Neural cell (in vitro differentiated cells): ENCODE data around the gene ACTR1A. TPM values are rescaled to one million over a fixed set of nuclear protein-coding genes. Genes with fewer than 3 reads are reported as not detected.

Experiments
- H2AFZ ChIP-seq: fragments of 200-600, 300-800 bp; sonication (generic), shearing (Covaris generic); 2 replicates; pipeline ENCODE4 v1.6.0; 2014; ENCODE audit warnings: low read depth, mild to moderate bottlenecking, antibody characterized with exemption, low read length, moderate library complexity
- H3F3A ChIP-seq: fragments of 200-600 bp; shearing (Covaris generic); 2 replicates; pipeline ENCODE4 v1.6.1; 2016; ENCODE audit warnings: mild to moderate bottlenecking, moderate library complexity, mixed read lengths, antibody characterized with exemption, low read length; ENCODE audit not compliant: insufficient read depth, poor library complexity, severe bottlenecking
- H3K27ac ChIP-seq: fragments of 200-600, 300-800 bp; sonication (generic), shearing (Covaris generic); 2 replicates; pipeline ENCODE4 v1.5.1; 2014; ENCODE audit warnings: mild to moderate bottlenecking, low read length, moderate library complexity
- H3K27me3 ChIP-seq: fragments of 300-800, 200-600 bp; sonication (generic), shearing (Covaris generic); 2 replicates; pipeline ENCODE4 v1.6.0; 2014; ENCODE audit warnings: mild to moderate bottlenecking, low read depth, low read length, moderate library complexity; ENCODE audit not compliant: insufficient read depth
- H3K36me3 ChIP-seq: fragments of 300-800, 200-600 bp; sonication (generic), shearing (Covaris generic); 2 replicates; pipeline ENCODE4 v1.5.1; 2014; ENCODE audit warnings: mild to moderate bottlenecking, antibody characterized with exemption, low read length, moderate library complexity; ENCODE audit not compliant: insufficient read depth
- H3K4me2 ChIP-seq: fragments of 300-800, 200-600 bp; sonication (generic), shearing (Covaris generic); 2 replicates; pipeline ENCODE4 v1.6.0; 2014; ENCODE audit warnings: mild to moderate bottlenecking, low read length
- H3K4me3 ChIP-seq: fragments of 300-800, 200-600 bp; sonication (generic), shearing (Covaris generic); 2 replicates; pipeline ENCODE4 v1.5.1; 2014; ENCODE audit warnings: mild to moderate bottlenecking, low read length, moderate library complexity
- H3K79me2 ChIP-seq: fragments of 200-600 bp; shearing (Covaris generic); replicated peaks from 2 replicates; pipeline ENCODE4 v1.6.0; 2014; ENCODE audit warnings: mild to moderate bottlenecking, low read length, moderate library complexity; ENCODE audit not compliant: insufficient read depth
- H3K9ac ChIP-seq: fragments of 300-800, 200-600 bp; sonication (generic), shearing (Covaris generic); 2 replicates; pipeline ENCODE4 v1.6.1; 2016; ENCODE audit warnings: mild to moderate bottlenecking, low read length, mixed read lengths
- H3K9me2 ChIP-seq: fragments of 200-600 bp; shearing (Covaris generic); 2 replicates; pipeline ENCODE4 v1.6.1; 2016; ENCODE audit warnings: mild to moderate bottlenecking, low read length, mixed read lengths; ENCODE audit not compliant: insufficient read depth
- H3K9me3 ChIP-seq: fragments of 200-600, 300-800 bp; sonication (generic), shearing (Covaris generic); 2 replicates; pipeline ENCODE4 v1.6.1; 2016; ENCODE audit warnings: mild to moderate bottlenecking, mixed run types, low read length, moderate library complexity, mixed read lengths
- H4K20me1 ChIP-seq: fragments of 200-600 bp; shearing (Covaris generic); 2 replicates; pipeline ENCODE4 v1.6.1; 2016; ENCODE audit warnings: mild to moderate bottlenecking, mixed run types; ENCODE audit not compliant: insufficient read depth
- EP300 ChIP-seq: fragments of 450-650 bp; conservative IDR thresholded peaks from 2 replicates; pipeline ENCODE4 v1.6.1; 2014; ENCODE audit warnings: antibody characterized with exemption, mild to moderate bottlenecking, moderate library complexity; ENCODE audit not compliant: poor library complexity, severe bottlenecking
- EZH2 ChIP-seq: fragments of 200-600, 300-800 bp; shearing (Covaris generic), sonication (generic); IDR thresholded peaks from 2 replicates; pipeline ENCODE4 v1.6.1; 2014; ENCODE audit warnings: antibody characterized with exemption, low read length, borderline replicate concordance, mild to moderate bottlenecking; ENCODE audit not compliant: insufficient read depth, poor library complexity, severe bottlenecking
- MXI1 ChIP-seq: fragments of 450-650 bp; conservative IDR thresholded peaks from 2 replicates; pipeline ENCODE4 v1.6.1; 2014; ENCODE audit warnings: antibody characterized with exemption, mild to moderate bottlenecking; ENCODE audit not compliant: poor library complexity, severe bottlenecking
- POLR2AphosphoS5 ChIP-seq: IDR thresholded peaks from 2 replicates; pipeline ENCODE4 v1.6.1; 2012
- RAD21 ChIP-seq: fragments of 450-650 bp; conservative IDR thresholded peaks from 2 replicates; pipeline ENCODE4 v1.6.1; 2014; ENCODE audit warnings: antibody characterized with exemption, mild to moderate bottlenecking, moderate library complexity
- SMC3 ChIP-seq: fragments of 450-650 bp; conservative IDR thresholded peaks from 2 replicates; pipeline ENCODE4 v1.6.1; 2014; ENCODE audit warnings: antibody characterized with exemption, mild to moderate bottlenecking, moderate library complexity; ENCODE audit not compliant: poor library complexity
- TAF1 ChIP-seq: IDR thresholded peaks from 2 replicates; pipeline ENCODE4 v1.6.1; 2012; ENCODE audit warnings: low read depth
- polyA plus RNA-seq: library from polyadenylated mRNA; depleted of rRNA; stranded (reverse); fragments of >200 nt; gene quantifications from 2 replicates; pipeline ENCODE4 v1.2.3, GENCODE V29; 2014
- TF ChIP-seq, protein P1 (sequence below): IDR thresholded peaks from 2 replicates; pipeline ENCODE4 v1.6.1; 2012; ENCODE audit warnings: borderline replicate concordance
- TF ChIP-seq, protein P2 (sequence below): fragments of 450-650 bp; IDR thresholded peaks from 2 replicates; pipeline ENCODE4 v1.5.1; 2014; ENCODE audit warnings: antibody characterized with exemption, mild to moderate bottlenecking, moderate library complexity; ENCODE audit not compliant: poor library complexity, severe bottlenecking

ACTR1A gene
- polyA plus RNA-seq, 1 donor from 2014 or later = 316 TPM

DNA sequence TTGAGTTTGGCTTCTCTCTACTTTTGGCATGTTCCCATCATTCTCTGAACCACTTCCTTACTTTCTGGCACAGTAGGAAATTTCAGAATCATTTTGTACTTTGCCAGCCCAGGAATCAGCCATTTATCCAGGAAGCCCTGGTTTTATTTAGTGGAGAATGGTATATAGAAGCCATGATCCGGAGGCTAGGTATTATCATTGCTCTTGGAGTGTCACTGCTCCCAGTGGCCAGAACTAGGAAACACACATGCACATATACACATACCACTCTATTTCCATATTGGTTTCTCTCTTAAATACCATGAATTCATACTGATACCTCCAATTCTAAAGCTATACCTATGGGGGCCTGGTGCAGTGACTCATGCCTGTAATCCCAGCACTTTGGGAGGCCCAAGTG, 37.5 kb upstream of the ACTR1A start (continued):
- TF ChIP-seq, protein P1, sequence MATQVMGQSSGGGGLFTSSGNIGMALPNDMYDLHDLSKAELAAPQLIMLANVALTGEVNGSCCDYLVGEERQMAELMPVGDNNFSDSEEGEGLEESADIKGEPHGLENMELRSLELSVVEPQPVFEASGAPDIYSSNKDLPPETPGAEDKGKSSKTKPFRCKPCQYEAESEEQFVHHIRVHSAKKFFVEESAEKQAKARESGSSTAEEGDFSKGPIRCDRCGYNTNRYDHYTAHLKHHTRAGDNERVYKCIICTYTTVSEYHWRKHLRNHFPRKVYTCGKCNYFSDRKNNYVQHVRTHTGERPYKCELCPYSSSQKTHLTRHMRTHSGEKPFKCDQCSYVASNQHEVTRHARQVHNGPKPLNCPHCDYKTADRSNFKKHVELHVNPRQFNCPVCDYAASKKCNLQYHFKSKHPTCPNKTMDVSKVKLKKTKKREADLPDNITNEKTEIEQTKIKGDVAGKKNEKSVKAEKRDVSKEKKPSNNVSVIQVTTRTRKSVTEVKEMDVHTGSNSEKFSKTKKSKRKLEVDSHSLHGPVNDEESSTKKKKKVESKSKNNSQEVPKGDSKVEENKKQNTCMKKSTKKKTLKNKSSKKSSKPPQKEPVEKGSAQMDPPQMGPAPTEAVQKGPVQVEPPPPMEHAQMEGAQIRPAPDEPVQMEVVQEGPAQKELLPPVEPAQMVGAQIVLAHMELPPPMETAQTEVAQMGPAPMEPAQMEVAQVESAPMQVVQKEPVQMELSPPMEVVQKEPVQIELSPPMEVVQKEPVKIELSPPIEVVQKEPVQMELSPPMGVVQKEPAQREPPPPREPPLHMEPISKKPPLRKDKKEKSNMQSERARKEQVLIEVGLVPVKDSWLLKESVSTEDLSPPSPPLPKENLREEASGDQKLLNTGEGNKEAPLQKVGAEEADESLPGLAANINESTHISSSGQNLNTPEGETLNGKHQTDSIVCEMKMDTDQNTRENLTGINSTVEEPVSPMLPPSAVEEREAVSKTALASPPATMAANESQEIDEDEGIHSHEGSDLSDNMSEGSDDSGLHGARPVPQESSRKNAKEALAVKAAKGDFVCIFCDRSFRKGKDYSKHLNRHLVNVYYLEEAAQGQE = no peak

DNA sequence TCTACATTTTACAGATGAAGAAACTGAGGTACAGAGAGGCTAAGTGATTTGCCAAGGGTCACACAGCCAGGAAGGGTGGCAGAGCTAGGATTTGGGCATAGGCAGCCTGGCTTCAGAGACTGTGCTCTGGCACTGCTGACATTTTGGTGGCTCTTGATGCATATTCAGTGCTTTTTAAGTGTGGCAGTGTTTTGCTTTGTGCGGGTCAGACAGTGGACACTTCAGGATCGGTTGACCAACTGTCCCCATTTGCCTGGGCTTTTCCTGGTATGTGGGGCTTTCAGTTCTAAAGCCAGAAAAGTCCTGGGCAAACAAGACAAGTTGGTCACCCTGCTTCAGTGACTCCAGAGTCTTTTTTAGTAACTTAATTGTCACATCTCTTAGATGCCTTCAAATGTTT, 36.3 kb upstream of the ACTR1A start:
- Histone ChIP-seq H3K79me2 (no peaks in the 10 kb centered on the region), H3K4me3 (no peak overlapping the region), H3F3A (no peaks in the 10 kb centered on the region), H3K36me3 (no peaks in the 10 kb centered on the region), H4K20me1 (no peaks in the 10 kb centered on the region), H3K4me2 (no peak overlapping the region), H3K27ac (no peak overlapping the region), H3K27me3 (no peaks in the 10 kb centered on the region), H2AFZ (no peak overlapping the region), H3K9ac (no peak overlapping the region), H3K9me3 (no peaks in the 10 kb centered on the region), H3K9me2 (no peaks in the 10 kb centered on the region)
- TF ChIP-seq SMC3 = no peak
- no peak for TF ChIP-seq POLR2AphosphoS5
- no peak for TF ChIP-seq RAD21
- TF ChIP-seq, protein P2, sequence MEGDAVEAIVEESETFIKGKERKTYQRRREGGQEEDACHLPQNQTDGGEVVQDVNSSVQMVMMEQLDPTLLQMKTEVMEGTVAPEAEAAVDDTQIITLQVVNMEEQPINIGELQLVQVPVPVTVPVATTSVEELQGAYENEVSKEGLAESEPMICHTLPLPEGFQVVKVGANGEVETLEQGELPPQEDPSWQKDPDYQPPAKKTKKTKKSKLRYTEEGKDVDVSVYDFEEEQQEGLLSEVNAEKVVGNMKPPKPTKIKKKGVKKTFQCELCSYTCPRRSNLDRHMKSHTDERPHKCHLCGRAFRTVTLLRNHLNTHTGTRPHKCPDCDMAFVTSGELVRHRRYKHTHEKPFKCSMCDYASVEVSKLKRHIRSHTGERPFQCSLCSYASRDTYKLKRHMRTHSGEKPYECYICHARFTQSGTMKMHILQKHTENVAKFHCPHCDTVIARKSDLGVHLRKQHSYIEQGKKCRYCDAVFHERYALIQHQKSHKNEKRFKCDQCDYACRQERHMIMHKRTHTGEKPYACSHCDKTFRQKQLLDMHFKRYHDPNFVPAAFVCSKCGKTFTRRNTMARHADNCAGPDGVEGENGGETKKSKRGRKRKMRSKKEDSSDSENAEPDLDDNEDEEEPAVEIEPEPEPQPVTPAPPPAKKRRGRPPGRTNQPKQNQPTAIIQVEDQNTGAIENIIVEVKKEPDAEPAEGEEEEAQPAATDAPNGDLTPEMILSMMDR = no peak
- TF ChIP-seq, protein P1 = no peak
- no peak for TF ChIP-seq MXI1
- no peak for TF ChIP-seq TAF1
- TF ChIP-seq EP300 = no peak
- no peak for TF ChIP-seq EZH2
